Small intestine (tissue), 7 donors: ENCODE measurements around the gene NRAP. TPM values are rescaled to one million over a fixed set of nuclear protein-coding genes. Genes with fewer than 3 reads are reported as not detected.

Source experiments
- DNase-seq, 2 donors: peaks; one replicate each; pipeline versions ENCODE4 v3.0.0 to v3.0.0-alpha.2; 2013
- FAIRE-seq: peaks from 2 replicates; lab custom pipeline; 2012; peaks lifted over from hg19 to GRCh38; lab: Jason Lieb, UNC
- H3K27ac ChIP-seq, 3 donors: one replicate each; pipeline ENCODE4 v1.5.1; 2013; ENCODE audit warnings: low read length in 2 of 3, mild to moderate bottlenecking in 2 of 3, control low read depth in 1 of 3, inconsistent platforms in 1 of 3, low read depth in 1 of 3, moderate library complexity in 1 of 3
- H3K27me3 ChIP-seq, 3 donors: one replicate each; pipeline ENCODE4 v1.6.1; 2013; ENCODE audit warnings: low read length in 3 of 3, inconsistent platforms in 1 of 3; ENCODE audit not compliant: control insufficient read depth in 3 of 3, insufficient read depth in 3 of 3
- H3K36me3 ChIP-seq, 3 donors: one replicate each; pipeline ENCODE4 v1.6.1; 2013; ENCODE audit warnings: low read length in 3 of 3, inconsistent platforms in 1 of 3, low read depth in 1 of 3, mild to moderate bottlenecking in 1 of 3, moderate library complexity in 1 of 3; ENCODE audit not compliant: control insufficient read depth in 3 of 3, insufficient read depth in 2 of 3
- H3K4me1 ChIP-seq, 3 donors: one replicate each; pipeline ENCODE4 v1.6.1; 2013; ENCODE audit warnings: low read length in 2 of 3, inconsistent platforms in 1 of 3, low read depth in 1 of 3, mild to moderate bottlenecking in 1 of 3, moderate library complexity in 1 of 3; ENCODE audit not compliant: control insufficient read depth in 3 of 3, insufficient read depth in 2 of 3
- H3K4me3 ChIP-seq, 3 donors: one replicate each; pipeline ENCODE4 v1.5.1; 2013; ENCODE audit warnings: low read length in 3 of 3, control low read depth in 1 of 3, inconsistent platforms in 1 of 3, low read depth in 1 of 3, mild to moderate bottlenecking in 1 of 3, moderate library complexity in 1 of 3
- H3K9me3 ChIP-seq, 2 donors: one replicate each; pipeline ENCODE4 v1.6.1; 2013; ENCODE audit warnings: low read depth in 1 of 2, low read length in 1 of 2; ENCODE audit not compliant: control insufficient read depth in 2 of 2, insufficient read depth in 1 of 2
- WGBS, 3 donors: extraction: QIAGEN DNeasy Blood & Tissue Kit; methylation state at CpG; one replicate each; pipeline ENCODE4 v1.1.7; 2013; 5-methylcytosine and 5-hydroxymethylcytosine counted together
- polyA plus RNA-seq, 4 donors: library from polyadenylated mRNA; stranded (reverse) in 3 of 4; unstranded in 1 of 4; fragments of 200-250 nt in 3 of 4; fragments of 120-200 nt in 1 of 4; gene quantifications; one replicate each; pipeline versions ENCODE4 v1.2.1 to v1.2.3, GENCODE V29; 2013
- donor health status: healthy with polysubstance abuse.
- donor health status: control.
- donor health status: control.
- donor health status: Bipolar disorder and iron deficiency.
- donor health status: healthy.

Gene NRAP
- polyA plus RNA-seq, 4 donors, result 0.03 to 2.2 (median 0.18) TPM

DNA sequence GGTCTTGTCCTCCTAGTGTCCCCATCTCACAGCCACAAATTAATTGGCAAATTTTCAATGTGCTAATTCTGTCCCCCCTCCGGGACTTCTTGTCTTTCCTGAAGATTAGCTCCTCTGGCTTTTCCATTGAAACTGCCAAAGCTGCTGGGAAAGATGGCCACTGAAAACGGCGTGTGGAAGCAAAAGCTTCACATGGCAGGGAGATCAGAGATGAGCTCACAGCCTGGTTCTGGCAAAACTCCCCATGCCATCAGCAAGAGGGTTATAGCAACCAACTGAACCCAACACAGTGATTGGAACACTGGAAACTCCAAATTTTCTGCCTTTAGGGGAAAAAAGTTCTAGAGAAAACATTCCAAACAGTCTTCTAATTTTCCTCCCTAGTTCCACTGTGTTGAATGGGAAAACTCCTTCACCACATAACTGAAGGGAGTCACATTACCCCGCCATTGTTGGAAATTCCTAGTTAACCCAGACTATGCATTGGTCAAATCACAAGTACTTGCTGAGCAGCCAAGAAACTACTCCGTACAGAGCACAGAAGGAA, 37.0 kb downstream of the NRAP start:
- H3K27me3 ChIP-seq, result peaks cover 0 to 12% (median 0%) of the 10 kb centered on the region in 3 donors
- no peak for DNase-seq
- FAIRE-seq, result no peak
- H3K36me3 ChIP-seq, result no peaks in the 10 kb centered on the region
- H3K4me1 ChIP-seq, result no peaks in the 10 kb centered on the region
- no peak overlapping the region for H3K4me3 ChIP-seq
- H3K9me3 ChIP-seq, result no peaks in the 10 kb centered on the region
- no peak overlapping the region for H3K27ac ChIP-seq
- 64 to 79% (median 72%) methylated on average over 5 of the region's 5 CpGs for WGBS, 3 donors

DNA sequence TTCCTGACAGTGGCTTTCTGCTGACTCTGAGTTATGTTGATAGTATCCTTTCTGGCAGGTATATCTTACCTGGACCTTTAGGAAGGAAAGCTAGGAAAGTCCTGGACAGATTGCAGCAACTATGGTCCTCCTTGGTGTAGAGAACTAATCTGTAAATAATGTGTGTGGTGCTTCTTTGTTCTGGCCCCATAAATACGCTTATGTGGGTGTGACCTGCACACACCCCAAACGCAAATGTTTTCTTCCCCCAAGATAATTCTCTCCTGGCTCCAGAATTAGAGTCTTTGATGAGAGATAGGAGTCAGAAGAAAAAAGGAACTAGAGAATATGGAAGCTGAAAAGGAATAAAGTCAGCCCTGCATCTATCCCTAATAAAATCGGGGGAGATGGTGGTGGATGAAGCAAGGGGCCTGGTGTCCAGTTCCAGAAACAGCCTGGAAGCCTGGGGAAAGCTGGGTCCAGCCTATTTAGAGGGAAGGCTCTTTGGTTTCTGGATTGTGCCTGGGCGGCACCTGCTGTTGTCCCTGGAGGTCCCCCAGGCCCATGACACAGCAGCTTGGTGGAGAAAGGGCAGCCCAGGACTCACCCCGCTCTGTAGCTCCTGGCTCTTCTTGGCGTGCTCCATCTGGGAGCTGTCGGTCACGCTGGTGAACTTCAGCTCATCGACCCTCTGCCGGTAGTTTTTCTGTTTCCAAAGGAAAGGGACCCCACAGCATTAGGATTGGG, 38.2 kb downstream of the NRAP start:
- whole genome bisulfite sequencing, 3 donors, result 74 to 83% (median 78%) methylated on average over 10 of the region's 10 CpGs
- H3K4me1 ChIP-seq, result no peaks in the 10 kb centered on the region
- DNase-seq (peak; percentile 18 to 32), FAIRE-seq (no peak)
- H3K27me3 ChIP-seq, result peaks cover 0 to 15% (median 0%) of the 10 kb centered on the region in 3 donors
- H3K27ac ChIP-seq, result no peak overlapping the region
- no peaks in the 10 kb centered on the region for H3K9me3 ChIP-seq
- no peaks in the 10 kb centered on the region for H3K36me3 ChIP-seq
- H3K4me3 ChIP-seq, result no peak overlapping the region

DNA sequence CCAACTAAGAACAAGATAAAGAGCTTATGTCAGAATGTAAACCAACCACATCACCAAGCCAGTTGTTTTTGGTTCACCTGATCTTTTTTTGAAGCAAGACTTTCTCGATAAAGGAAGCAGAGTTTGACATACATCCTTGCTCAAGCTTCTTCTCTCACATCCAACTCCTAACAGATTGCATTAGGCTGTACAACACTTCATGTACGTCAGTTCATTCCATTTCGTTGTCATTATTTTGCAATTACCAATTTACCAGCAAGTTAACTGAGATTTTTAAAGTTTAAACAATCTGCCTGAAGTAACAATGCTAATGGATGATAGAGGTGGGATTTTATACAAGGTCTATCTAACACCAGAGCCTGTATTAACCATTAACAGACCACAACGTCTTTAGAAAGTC, 41.0 kb downstream of the NRAP start:
- Histone ChIP-seq H3K4me3 (no peak overlapping the region), H3K27me3 (peaks cover 0 to 20% (median 0%) of the 10 kb centered on the region in 3 donors), H3K36me3 (no peaks in the 10 kb centered on the region), H3K4me1 (no peaks in the 10 kb centered on the region), H3K27ac (no peak overlapping the region), H3K9me3 (no peaks in the 10 kb centered on the region)
- 75 to 80% (median 76%) methylated on average over 4 of the region's 4 CpGs for WGBS, 3 donors
- FAIRE-seq, result no peak
- no peak for DNase-seq

DNA sequence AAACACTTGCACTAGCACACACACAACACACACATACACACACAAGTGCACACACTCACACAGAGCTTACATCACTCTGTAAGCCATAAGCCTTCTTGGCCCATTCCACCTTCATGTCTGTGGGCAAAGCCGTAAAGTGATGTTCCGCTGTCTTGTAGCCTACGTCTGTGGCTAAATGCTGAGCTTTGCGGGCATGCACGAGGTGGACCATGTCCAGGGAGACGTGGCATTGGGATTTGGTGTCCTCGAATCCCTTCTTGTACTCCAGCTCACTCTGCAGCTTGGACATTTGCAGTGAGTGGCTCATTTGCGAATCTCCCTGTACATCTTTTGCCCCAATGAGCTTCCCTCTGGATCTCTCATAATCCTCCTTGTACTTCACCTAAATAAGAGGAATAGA, 42.0 kb downstream of the NRAP start:
- H3K4me1 ChIP-seq, result no peaks in the 10 kb centered on the region
- WGBS, 3 donors, result 74 to 82% (median 79%) methylated on average over 8 of the region's 8 CpGs

DNA sequence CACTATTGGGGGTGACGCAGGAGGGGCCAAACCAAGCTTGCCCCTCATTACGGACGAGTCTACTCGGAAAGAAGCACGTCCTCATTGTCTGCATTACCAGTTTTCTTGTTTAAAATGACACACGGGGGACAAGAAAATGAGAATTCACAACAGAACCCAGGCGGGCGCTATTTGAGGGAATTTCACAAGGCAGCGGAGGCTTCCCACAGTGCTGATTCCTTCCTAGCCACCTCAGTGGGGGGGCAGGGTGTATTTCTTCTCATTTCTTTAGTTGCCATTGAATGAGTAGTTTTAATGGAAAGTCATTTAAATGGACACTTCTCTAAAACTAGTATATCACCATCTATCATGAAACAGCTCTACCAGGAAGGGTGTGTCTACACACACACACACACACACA, 42.9 kb downstream of the NRAP start:
- WGBS, 3 donors, result 87 to 91% (median 90%) methylated on average over 9 of the region's 9 CpGs
- Histone ChIP-seq H3K4me3 (no peak overlapping the region), H3K4me1 (no peaks in the 10 kb centered on the region), H3K27ac (no peak overlapping the region), H3K9me3 (no peaks in the 10 kb centered on the region), H3K36me3 (no peaks in the 10 kb centered on the region), H3K27me3 (peaks cover 0 to 25% (median 4%) of the 10 kb centered on the region in 3 donors)
- FAIRE-seq (no peak), DNase-seq (no peak)

More for the DNA sequence above, 42.0 kb downstream of the NRAP start:
- no peaks in the 10 kb centered on the region for H3K36me3 ChIP-seq
- no peak overlapping the region for H3K27ac ChIP-seq
- H3K9me3 ChIP-seq, result no peaks in the 10 kb centered on the region
- no peak overlapping the region for H3K4me3 ChIP-seq
- FAIRE-seq, result no peak
- H3K27me3 ChIP-seq, result peaks cover 0 to 26% (median 4%) of the 10 kb centered on the region in 3 donors
- DNase-seq, result no peak

DNA sequence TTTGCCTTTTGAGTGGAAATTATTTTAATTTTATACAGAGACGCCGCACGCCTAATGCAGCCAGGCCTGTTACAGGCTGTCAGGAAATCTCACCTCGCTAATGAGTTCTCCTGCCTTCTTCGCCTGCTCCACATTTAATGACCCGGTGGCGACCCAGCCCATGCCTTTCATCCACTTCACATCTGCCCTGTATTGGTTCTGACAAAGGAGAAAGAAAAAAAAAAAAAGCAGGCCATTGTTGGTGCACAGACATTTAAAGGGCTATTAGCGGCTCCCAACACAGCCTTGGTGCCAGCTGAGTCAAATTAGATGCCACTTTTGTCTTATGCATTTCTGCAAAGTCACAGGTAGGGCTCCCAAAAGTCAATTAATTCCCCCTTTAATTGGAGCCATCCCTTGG, 43.3 kb downstream of the NRAP start:
- H3K9me3 ChIP-seq, result no peaks in the 10 kb centered on the region
- no peaks in the 10 kb centered on the region for H3K4me1 ChIP-seq
- FAIRE-seq (no peak), DNase-seq (no peak)
- no peaks in the 10 kb centered on the region for H3K36me3 ChIP-seq
- WGBS, 3 donors, result 76 to 80% (median 80%) methylated on average over 8 of the region's 8 CpGs
- no peak overlapping the region for H3K4me3 ChIP-seq
- H3K27ac ChIP-seq, result no peak overlapping the region
- peaks cover 0 to 25% (median 4%) of the 10 kb centered on the region in 3 donors for H3K27me3 ChIP-seq

DNA sequence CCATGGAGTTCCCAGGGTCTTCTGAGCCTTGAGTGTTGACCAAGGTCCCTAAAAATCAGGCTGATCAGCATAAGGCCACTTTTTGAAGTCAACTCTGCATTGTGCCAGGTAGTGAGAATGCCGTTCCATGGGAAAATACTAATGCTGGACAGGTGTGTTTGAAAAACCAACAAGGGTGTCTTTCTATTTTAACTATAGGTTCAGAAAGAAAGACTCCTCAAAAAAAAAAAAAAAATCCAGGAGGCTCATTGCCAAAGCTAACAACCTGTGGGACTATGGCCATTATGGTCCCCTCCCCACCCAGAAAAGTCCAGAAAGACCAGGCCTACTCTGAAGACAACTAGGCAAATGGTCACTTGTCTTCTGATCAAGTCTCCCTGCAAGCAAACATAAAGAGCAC, 44.4 kb downstream of the NRAP start:
- no peak for FAIRE-seq
- 82 to 95% (median 87%) methylated on average over 1 of the region's 1 CpG for WGBS, 3 donors
- no peaks in the 10 kb centered on the region for H3K4me1 ChIP-seq
- H3K27ac ChIP-seq, result no peak overlapping the region
- H3K36me3 ChIP-seq, result no peaks in the 10 kb centered on the region
- H3K9me3 ChIP-seq, result no peaks in the 10 kb centered on the region
- peaks cover 0 to 29% (median 4%) of the 10 kb centered on the region in 3 donors for H3K27me3 ChIP-seq
- no peak for DNase-seq
- no peak overlapping the region for H3K4me3 ChIP-seq

DNA sequence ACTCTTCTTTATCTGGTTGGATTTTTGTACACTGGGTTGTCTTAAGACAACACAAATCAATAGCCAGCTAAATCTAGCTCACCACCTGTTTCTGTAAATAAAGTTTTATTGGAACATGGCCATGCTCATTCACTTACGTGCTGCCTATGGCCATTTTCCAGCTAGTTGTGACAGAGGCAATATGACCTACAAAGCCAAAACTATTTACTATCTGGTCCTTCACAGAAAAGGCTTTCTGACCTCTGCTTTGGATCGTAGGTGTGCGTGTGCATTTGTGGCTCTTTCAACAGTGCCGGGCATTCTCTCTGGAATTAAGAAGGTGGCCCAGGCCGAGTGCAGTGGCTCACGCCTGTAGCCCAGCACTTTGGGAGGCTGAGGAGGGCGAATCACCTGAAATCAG, 45.5 kb downstream of the NRAP start:
- Histone ChIP-seq H3K4me3 (no peak overlapping the region), H3K27me3 (peaks cover 0 to 29% (median 6%) of the 10 kb centered on the region in 3 donors), H3K36me3 (no peaks in the 10 kb centered on the region), H3K9me3 (no peaks in the 10 kb centered on the region), H3K27ac (no peak overlapping the region), H3K4me1 (no peaks in the 10 kb centered on the region)
- WGBS, 3 donors, result 81 to 85% (median 84%) methylated on average over 7 of the region's 7 CpGs
- FAIRE-seq, result no peak
- DNase-seq, result no peak
